Measurements from ENCODE around the gene BLACAT1.

- TF ChIP-seq CTCF (IDR thresholded peaks at IDR 0.05; ENCODE audit: low read depth, low read length) (no peak), EZH2phosphoT487 (IDR thresholded peaks at IDR 0.05; ENCODE audit: low read depth) (no peak)
Observed at GRCh38 chr1:205453466-205453865, 2.4 kb downstream of the BLACAT1 start.

Data from OCI-LY3 (cell line).